Measurements from ENCODE around the gene NDUFC1. TPM values are rescaled to one million over a fixed set of nuclear protein-coding genes. Genes with fewer than 3 reads are reported as not detected.

The NDUFC1 gene
- total RNA-seq = 41.2 and 55.9 TPM in 2 replicates

DNA sequence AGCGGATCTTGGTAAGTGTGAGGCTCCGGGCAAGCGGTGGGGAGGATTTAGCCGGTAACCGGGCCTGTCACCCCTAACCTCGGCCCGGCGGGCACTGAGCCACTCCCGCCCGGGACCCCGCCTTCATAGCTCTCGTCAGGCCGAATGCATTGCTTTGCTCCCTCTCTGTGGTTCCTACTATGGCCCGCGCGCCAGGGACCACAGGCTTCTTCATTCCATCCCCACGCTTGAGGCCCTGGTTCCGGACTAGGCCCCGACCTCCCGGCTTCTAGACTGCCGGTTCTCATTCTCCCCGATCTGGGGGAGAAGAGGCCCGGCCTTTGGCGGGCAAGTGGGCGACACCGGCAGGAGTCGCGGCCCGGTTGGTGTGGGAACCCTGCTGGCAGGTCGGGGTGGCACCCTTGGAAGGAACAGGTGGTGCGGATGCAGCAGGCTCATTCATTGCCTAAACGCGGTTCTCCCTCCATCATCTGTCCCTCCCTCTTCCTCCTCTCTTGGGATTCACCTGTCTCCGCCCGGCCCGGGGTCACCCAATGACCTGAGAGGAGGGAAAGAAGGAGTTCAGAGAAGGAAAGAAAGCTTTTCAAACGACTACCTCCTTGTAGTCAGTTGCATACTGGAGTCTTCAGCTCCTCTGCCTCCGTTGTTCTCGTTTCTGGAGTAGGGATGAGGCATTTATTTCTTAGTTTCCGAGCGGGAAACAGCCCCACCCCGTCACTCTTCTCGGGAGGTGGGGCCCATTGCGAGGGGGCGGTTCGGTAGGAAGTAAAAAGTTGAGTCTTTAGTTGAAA, at the start of gene NDUFC1:
NDUFC1 (minus strand) TSS at position 657 of the 791 bp plus-strand sequence. CDS start 6,679 bp downstream, outside the sequence.

DNA sequence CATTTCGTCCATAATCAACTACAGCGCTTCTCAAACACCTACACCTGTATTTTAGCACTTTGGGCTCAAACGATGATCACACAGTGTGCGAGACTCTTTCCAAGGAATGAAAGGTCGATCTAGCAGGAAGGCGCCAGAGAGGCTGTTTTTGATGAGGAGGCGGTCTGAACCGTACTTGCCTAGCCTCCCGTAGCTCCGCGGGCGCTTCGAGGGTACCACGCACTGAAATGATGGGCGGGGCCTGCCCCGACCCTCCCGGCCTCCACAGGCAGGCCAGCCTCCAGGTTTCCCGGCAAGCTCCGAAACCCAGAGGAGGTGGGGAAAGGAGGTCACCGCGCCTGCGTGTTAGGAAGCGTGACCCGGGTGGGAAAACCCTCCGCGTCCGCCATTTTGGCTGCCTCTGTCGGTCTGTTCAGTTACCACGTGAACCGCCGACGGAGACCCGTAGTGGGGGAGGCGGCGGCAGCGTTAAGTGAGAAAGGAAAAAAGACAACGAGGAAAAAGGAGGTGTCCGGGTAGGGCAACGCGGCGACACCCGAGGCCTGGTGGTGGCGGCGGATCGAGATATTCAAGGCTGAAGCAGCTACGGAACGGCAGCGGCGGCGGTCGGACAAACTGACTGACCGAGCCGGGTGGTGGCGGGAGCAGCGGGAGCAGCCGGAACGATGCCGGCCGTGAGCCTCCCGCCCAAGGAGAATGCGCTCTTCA, 1.0 kb downstream of the NDUFC1 start, which contains the start of gene NAA15:
NAA15 (plus strand) TSS at position 393 of the 708 bp plus-strand sequence; CDS start at position 666, 273 bp downstream.

DNA sequence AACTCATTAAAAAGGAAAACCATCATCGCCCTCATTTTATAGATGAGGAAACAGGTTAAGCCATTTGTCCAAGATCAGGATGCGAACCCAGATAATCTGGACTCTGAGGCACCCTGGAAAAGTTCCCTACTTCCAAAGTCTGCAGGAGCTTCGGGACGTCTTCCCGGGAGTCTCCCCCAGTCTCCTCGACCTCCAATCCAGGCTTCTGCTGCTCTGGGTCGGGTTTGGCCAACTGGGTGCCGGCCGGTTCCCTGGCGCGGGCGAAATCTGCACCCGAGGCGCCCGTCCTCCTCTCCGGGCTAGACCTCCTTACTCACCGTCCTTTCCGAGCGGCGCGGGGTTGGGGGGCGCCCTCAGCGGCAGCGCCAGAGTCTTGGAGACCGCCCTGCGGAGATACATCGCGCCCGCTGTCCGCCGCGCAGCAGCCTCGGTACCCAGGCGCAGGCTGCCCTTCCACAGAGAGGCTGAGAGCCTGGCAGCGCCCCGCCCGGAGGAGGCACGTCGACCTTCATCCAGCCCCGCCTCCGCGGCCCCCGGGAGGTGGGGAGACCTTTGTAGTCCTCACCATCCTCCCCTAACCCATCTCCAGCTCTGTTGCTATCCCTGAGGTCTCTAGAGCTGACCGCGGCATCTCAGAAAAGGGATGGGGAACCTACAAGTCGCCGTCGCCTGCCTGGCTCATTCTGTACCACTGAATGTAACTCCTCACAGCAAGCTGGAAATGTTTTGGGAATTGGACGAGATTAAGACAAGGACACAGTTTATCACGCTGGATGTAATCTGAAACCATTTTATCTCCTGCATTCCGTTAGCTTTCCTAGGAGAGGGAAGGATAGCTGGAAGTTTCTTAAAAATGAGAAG, 22.3 kb downstream of the NDUFC1 start, which contains the start of gene MGARP:
MGARP (minus strand) TSS at position 466 of the 861 bp plus-strand sequence; CDS start at position 399, 67 bp downstream.

Other genes starting within 250 kb of the NDUFC1 start
- 35.4 and 37.1 TPM in 2 replicates for gene ELF2, start 125.3 kb downstream of the NDUFC1 start, total RNA-seq
- 9.1 and 59.3 TPM in 2 replicates for gene MGARP, start 22.3 kb downstream of the NDUFC1 start, total RNA-seq
- gene NAA15, start 972 bp downstream of the NDUFC1 start, total RNA-seq = 40.6 and 41.6 TPM in 2 replicates
- 24.4 and 35.0 TPM in 2 replicates for gene RAB33B, start 151.6 kb upstream of the NDUFC1 start, total RNA-seq